ENCODE data around the gene DKKL1. TPM values are rescaled to one million over a fixed set of nuclear protein-coding genes. Genes with fewer than 3 reads are reported as not detected.

DKKL1 gene
- polyA plus RNA-seq, 1 of the 3 experiments (the other 2 are of a cell fraction) = 0.36 TPM

- no peaks in the 10 kb centered on the region for H3K9me2 ChIP-seq
- TF ChIP-seq, protein P1, sequence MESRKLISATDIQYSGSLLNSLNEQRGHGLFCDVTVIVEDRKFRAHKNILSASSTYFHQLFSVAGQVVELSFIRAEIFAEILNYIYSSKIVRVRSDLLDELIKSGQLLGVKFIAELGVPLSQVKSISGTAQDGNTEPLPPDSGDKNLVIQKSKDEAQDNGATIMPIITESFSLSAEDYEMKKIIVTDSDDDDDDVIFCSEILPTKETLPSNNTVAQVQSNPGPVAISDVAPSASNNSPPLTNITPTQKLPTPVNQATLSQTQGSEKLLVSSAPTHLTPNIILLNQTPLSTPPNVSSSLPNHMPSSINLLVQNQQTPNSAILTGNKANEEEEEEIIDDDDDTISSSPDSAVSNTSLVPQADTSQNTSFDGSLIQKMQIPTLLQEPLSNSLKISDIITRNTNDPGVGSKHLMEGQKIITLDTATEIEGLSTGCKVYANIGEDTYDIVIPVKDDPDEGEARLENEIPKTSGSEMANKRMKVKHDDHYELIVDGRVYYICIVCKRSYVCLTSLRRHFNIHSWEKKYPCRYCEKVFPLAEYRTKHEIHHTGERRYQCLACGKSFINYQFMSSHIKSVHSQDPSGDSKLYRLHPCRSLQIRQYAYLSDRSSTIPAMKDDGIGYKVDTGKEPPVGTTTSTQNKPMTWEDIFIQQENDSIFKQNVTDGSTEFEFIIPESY (IDR thresholded peaks at IDR 0.05; ENCODE audit: borderline replicate concordance, low read depth) = no peak
- TF ChIP-seq, protein P2, sequence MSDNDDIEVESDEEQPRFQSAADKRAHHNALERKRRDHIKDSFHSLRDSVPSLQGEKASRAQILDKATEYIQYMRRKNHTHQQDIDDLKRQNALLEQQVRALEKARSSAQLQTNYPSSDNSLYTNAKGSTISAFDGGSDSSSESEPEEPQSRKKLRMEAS (IDR thresholded peaks at IDR 0.05; ENCODE audit: low read depth) = no peak
- TF ChIP-seq SMC3 (IDR thresholded peaks at IDR 0.05; ENCODE audit: low read depth, low read length) (no peak), MEF2A (IDR thresholded peaks at IDR 0.05; ENCODE audit: borderline replicate concordance, low read depth) (no peak), FOXM1 (IDR thresholded peaks at IDR 0.05; ENCODE audit: low read depth) (no peak), YY1 (IDR thresholded peaks at IDR 0.05; ENCODE audit: low read depth) (no peak), POLR2AphosphoS5 (IDR thresholded peaks at IDR 0.05; ENCODE audit: low read depth, low read length) (no peak), RXRA (IDR thresholded peaks at IDR 0.05; ENCODE audit: borderline replicate concordance, low read depth) (no peak), GATA2 (CRISPR knock-in tag; IDR thresholded peaks at IDR 0.05) (no peak), SIN3A (IDR thresholded peaks at IDR 0.05; ENCODE audit: borderline replicate concordance, low read depth, low read length) (no peak), ELF1 (IDR thresholded peaks at IDR 0.05) (no peak), NFIC (IDR thresholded peaks at IDR 0.05; ENCODE audit: borderline replicate concordance) (no peak), IRF3 (IDR thresholded peaks at IDR 0.05; ENCODE audit: low read depth, low read length) (no peak), RCOR1 (IDR thresholded peaks at IDR 0.05; ENCODE audit: low read length) (no peak), TEAD4 (IDR thresholded peaks at IDR 0.05; ENCODE audit: borderline replicate concordance, insufficient read depth) (no peak), TCF12 (IDR thresholded peaks at IDR 0.05) (no peak), NRF1 (IDR thresholded peaks at IDR 0.05; ENCODE audit: low read depth, low read length) (no peak)
- TF ChIP-seq, protein P3, sequence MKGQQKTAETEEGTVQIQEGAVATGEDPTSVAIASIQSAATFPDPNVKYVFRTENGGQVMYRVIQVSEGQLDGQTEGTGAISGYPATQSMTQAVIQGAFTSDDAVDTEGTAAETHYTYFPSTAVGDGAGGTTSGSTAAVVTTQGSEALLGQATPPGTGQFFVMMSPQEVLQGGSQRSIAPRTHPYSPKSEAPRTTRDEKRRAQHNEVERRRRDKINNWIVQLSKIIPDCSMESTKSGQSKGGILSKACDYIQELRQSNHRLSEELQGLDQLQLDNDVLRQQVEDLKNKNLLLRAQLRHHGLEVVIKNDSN (IDR thresholded peaks at IDR 0.05; ENCODE audit: borderline replicate concordance, low read depth) = no peak
- TF ChIP-seq, protein P4, sequence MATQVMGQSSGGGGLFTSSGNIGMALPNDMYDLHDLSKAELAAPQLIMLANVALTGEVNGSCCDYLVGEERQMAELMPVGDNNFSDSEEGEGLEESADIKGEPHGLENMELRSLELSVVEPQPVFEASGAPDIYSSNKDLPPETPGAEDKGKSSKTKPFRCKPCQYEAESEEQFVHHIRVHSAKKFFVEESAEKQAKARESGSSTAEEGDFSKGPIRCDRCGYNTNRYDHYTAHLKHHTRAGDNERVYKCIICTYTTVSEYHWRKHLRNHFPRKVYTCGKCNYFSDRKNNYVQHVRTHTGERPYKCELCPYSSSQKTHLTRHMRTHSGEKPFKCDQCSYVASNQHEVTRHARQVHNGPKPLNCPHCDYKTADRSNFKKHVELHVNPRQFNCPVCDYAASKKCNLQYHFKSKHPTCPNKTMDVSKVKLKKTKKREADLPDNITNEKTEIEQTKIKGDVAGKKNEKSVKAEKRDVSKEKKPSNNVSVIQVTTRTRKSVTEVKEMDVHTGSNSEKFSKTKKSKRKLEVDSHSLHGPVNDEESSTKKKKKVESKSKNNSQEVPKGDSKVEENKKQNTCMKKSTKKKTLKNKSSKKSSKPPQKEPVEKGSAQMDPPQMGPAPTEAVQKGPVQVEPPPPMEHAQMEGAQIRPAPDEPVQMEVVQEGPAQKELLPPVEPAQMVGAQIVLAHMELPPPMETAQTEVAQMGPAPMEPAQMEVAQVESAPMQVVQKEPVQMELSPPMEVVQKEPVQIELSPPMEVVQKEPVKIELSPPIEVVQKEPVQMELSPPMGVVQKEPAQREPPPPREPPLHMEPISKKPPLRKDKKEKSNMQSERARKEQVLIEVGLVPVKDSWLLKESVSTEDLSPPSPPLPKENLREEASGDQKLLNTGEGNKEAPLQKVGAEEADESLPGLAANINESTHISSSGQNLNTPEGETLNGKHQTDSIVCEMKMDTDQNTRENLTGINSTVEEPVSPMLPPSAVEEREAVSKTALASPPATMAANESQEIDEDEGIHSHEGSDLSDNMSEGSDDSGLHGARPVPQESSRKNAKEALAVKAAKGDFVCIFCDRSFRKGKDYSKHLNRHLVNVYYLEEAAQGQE (IDR thresholded peaks at IDR 0.05; ENCODE audit: low read depth, low read length) = no peak
- no peak overlapping the region for H3K9ac ChIP-seq
- no peak for DNase-seq
- no peak overlapping the region for H3K4me3 ChIP-seq (ENCODE audit: low read depth in 2 of 2, low read length in 1 of 2)
- no peaks in the 10 kb centered on the region for H3K9me3 ChIP-seq
- no peaks in the 10 kb centered on the region for H4K20me1 ChIP-seq (ENCODE audit: insufficient read depth)
- no peaks in the 10 kb centered on the region for H3F3A ChIP-seq (replicated peaks; ENCODE audit: insufficient read depth)
- H3K27ac ChIP-seq (ENCODE audit: low read depth in 2 of 2, low read length in 1 of 2) = no peak overlapping the region
- H3K4me2 ChIP-seq = no peak overlapping the region
- ChIA-PET CTCF (interaction anchor here (1.4 to 1.6 kb wide), 2 partner anchors 30 to 45 kb away, joined by 3 read pairs; no protein-coding TSS in a partner anchor), POLR2A (no interaction called here)
- no peaks in the 10 kb centered on the region for H3K79me2 ChIP-seq (ENCODE audit: insufficient read depth)
- no peak overlapping the region for H2AFZ ChIP-seq (ENCODE audit: low read depth)
- no peaks in the 10 kb centered on the region for H3K36me3 ChIP-seq (replicated peaks in 1 of 2; ENCODE audit: control insufficient read depth in 1 of 2, insufficient read depth in 2 of 2, low read length in 1 of 2)
- H3K27me3 ChIP-seq (ENCODE audit: insufficient read depth) = peaks cover 6% of the 10 kb centered on the region
- WGBS (ENCODE audit: low lambda C conversion rate) = 69% methylated on average over 5 of the region's 6 CpGs
- H3K4me1 ChIP-seq (ENCODE audit: control insufficient read depth in 1 of 2, insufficient read depth in 2 of 2, low read depth in 1 of 2, low read length in 1 of 2) = peaks cover 0 to 2% of the 10 kb centered on the region in 2 experiments; a peak in 2 of 4 replicates
Observed at GRCh38 chr19:49398931-49399330, 35.3 kb downstream of the DKKL1 start.

Measured in SK-N-SH (cell line).